GM19455 (cell line): Measurements from ENCODE around the gene CCDC6.
"Not testable (repeated sequence)": the region's sequence is repeated elsewhere in the genome, so short reads cannot be mapped to it uniquely, and the experiment has no call there.

Experiments used
- ATAC-seq: cut with Tn5 transposase; IDR thresholded peaks from one replicate; pipeline ENCODE4 v1.9.1; 2021; ENCODE audit not compliant: unreplicated experiment

Gene CCDC6

DNA sequence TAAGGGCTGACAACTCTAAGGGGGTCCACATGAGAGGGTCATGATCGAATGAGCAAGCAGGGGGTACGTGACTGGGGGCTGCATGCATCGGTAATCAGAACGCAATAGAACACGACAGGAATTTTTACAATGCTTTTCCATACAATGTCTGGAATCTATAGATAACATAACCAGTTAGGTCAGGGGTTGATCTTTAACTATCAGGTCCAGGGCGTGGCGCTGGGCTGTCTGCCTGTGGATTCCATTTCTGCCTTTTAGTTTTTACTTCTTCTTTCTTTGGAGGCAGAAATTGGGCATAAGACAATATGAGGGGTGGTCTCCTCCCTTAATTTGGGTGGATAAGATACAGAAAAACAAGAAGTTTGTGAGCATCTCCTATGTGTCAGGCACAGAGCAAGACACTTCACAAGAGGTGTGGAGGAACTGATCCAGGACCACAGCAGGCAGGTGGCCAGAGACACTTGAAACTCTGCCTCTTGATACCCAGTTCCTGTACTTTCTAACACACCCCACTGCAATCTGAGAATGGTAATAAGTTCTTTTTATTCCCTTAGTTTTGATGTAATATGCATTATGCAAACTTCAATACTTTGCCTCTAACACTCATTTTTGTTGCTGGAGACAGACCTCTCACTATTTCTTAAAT is 135.1 kb downstream of the CCDC6 start:
- no peak for ATAC-seq

DNA sequence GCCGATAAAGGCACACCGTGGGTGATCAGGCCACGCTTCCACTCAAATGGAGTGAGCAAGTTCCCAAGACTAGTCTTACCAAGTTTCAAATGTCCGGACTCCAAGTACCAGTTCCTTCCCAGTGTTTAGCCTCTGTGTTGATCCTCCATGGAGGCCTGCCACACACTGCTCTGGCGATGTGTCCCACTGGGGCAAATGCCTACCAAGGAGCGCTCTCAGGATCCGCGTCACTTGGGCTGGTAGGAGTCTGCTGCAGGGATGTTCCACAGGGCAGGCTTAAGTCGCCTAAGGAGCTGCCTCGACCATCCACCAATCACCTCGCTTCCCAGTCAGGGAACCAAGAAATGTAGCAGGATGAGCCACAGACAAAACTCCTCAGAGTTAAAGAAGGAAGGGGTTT is 135.7 kb downstream of the CCDC6 start:
- ATAC-seq = no peak

DNA sequence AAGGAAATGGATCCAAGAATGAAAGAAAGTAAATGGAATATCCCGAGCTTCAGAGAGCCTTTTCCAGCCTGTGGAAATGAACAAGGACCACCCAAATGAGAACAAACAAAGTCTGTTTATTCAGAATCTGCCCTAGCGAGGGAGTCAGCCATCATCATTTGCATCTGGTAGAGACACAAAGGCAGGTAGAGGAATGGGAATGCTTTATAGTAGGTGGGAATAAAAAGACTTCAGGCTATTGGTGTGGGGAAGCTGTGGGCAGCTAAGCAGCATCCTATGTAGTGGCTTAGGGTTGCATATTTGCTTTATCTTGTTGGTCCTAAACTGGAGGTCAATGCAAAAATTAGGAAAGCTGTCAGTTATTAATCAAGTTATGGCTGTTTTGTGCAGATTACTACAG is 143.9 kb downstream of the CCDC6 start:
- ATAC-seq = no peak

DNA sequence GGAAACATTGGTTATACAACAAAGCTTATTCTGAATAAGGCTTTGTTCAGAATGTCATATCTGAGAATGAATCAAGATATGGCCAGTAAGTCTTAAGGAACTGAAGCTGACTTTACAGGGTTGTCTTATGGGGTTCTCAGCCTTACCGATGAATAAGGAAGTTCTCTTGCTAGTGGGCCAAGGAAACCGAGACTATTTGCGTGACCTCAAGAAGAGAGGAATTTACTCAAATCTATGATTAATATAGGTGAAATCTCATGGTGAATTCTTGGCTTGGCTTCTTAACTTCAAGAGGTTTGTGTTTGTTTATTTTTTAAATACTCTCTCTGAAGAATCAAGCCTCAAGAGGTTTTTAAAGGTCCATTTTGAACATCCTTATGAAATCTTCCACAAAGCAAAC is 148.4 kb downstream of the CCDC6 start:
- ATAC-seq = no peak

DNA sequence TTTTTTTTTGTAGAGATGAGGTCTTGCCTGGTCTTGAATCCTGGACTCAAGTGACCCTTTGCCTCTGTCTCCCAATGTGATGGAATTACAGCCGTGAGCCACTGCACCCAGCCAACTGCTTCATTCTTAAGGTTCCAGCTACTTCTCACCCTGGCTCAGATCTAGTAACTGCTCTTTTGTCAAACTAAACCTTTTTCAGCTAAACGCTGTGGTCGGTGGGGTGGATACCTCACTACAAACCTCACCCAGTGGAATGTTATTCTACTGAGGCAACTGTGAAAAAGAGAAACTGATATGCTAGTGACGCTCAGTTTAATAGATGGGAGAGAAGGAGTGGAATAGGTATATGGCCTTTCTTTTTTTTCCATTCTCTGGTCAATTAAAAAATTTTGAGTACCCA is 151.4 kb downstream of the CCDC6 start:
- no peak for ATAC-seq

DNA sequence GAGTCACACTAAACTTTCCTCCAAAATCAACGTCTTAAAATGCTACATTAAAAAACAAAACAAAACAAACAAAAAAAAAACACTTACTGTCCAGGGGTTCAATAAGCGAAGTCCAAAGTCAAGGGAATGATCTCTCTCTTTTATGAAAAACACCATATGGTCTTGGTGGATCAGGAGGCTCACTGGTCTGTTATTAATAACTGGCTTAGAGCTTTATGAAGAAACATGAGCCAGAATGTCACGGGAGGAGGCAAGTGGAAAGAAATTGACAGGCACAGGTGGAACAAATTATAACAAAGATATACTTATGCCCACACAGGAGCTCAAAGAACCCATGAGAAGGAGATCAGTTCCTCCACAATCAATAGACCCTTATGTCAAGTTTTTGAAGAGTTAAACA is 153.1 kb downstream of the CCDC6 start, which contains the start of gene MRLN:
MRLN (minus strand) TSS at position 189 of the 400 bp plus-strand sequence.
- no peak for ATAC-seq

DNA sequence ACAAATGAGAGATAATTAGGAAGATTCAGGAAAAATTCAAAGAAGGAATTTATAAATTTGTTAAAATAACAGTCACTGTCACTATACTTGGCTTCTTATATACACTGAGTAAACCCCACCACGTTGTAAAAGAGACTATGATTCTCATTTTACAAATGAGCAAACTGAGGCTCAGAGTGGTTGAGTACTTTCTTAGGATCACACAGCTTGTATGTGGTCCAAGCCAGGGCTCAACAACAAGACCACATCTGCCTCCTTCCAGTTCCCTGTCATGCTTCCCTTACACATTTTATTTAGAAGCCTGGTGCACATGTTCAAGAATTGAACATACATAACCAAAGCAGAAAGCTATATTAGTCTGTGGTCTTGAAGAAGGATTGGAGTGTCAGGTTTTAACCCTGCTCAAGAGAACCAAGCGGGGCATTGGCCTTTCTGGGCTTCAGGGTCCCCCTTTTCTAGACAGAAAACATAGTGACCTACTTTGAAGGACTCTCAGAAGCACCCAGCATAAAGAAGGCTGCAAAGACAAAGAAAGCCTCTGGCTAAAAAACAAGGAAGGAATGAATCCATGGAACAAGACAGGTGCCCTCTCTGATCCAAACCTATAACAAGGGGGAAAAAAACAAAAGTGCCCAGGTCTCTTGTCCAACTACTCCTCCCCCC is 153.9 kb downstream of the CCDC6 start:
- ATAC-seq = no peak

DNA sequence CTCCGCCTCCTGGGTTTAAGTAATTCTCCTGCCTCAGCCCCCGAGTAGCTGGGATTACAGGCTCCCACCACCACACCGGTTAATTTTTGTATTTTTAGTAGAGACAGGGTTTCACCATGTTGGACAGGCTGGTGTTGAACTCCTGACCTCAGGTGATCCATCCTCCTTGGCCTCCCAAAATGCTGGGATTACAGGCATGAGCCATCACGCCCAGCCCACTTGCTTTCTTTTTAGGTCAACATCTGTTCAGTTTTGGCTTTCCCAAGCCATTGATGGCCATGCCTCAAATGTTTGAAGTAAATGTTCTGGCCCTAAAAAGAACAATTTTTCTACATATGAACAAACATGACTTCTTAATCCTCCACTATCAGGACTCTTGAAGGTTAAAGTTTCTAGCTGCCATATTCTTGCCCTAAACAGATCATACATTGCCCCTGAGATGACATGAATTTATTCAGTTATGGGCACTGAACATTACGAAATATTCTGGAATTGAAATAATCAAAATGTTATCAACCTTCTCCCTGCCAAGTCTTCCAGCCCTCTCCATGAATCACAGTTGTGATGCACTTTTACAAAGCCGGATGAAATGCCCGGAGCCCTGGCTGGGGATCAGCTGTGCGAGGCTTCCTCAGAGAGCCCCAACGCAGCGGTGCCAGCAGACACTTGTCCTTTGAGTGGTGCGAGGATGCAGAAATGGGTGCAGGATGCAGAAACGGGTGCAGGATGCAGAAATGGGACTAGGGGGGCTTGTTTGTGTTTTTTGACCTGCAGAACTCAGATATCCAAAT is 156.0 kb downstream of the CCDC6 start:
- no peak for ATAC-seq

DNA sequence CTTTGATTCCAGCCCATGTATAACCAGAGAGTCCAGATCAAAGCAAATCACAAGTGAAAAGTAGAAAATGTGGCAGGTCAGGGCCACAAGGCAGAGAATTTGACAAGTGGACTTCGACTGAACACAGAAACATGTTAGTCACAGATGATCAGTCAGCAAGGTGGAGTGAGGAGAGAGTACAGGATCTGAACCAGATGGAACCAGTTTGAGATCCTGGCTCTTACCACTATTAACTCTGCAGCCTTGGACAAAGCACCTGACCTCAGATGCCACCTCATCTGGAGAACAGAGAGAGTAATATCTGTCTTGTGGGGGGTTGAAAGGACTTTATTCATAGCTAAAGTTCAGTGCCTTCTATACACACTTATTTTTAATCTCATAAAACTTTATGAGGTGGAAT is 157.5 kb downstream of the CCDC6 start:
- no peak for ATAC-seq

DNA sequence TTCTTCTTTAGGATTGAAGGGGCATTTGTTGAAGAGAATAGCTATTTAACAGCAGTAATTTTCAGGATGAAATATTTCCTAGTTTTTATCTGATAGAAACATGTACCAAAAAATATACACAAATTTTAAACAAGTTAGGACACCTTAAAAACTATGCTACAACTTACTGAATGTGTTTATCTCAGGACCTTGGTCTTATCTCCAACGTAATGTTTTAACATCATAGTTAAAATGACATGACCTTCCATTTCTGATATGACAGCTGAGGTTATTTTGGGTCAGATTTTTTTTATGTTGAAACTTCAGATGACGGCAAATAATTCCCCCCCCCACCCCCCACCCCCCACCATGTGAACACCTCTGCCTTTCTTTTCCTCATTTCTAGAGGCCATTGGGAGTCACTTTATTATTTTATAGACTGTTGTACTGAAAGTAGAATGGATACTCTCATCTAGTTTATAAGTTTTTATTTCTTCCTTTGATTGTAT is 161.1 kb downstream of the CCDC6 start:
- ATAC-seq = no peak

DNA sequence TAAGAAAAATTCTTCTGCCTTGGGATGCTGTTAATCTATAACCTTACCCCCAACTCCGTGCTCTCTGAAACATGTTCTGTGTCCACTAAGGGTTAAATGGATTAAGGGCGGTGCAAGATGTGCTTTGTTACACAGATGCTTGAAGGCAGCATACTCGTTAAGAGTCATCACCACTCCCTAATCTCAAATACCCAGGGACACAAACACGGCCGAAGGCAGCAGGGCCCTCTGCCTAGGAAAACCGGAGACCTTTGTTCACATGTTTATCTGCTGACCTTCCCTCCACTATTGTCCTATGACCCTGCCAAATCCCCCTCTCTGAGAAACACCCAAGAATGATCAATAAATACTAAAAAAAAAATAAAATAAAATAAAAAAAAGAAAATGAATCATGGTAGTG is 161.6 kb downstream of the CCDC6 start:
- not testable (repeated sequence) for ATAC-seq

DNA sequence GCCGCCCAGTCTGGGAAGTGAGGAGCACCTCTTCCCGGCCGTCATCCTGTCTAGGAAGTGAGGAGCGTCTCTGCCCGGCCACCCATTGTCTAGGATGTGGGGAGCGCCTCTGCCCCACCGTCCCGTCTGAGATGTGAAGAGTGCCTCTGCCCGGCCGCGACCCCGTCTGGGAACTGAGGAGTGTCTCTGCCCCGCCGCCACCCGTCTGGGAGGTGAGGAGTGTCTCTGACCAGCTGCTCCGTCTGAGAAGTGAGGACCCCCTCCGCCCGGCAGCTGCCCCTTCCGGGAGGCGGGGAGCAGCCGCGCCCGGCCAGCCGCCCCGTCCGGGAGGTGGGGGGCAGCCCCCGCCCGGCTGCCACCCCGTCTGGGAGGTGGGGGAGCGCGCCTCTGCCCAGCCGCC is 162.2 kb downstream of the CCDC6 start:
- ATAC-seq = not testable (repeated sequence)

DNA sequence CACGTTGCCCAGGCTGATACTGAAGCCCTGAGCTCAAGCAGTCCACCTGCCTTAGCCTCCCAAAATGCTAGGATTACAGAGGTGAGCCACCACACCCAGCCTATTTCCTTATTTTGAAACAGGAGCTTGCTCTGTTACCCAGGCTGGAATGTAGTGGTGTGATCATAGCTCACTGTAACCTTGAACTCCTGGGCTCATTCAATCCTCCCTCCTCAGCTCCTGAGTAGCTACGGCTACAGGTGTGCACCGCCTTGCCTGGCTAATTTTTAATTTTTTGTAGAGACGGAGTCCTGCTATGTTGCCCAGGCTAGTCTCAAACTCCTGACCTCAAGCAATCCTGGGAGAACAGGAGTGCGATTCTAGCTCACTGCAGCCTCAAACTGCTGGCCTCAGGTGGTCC is 164.8 kb downstream of the CCDC6 start:
- ATAC-seq = no peak

DNA sequence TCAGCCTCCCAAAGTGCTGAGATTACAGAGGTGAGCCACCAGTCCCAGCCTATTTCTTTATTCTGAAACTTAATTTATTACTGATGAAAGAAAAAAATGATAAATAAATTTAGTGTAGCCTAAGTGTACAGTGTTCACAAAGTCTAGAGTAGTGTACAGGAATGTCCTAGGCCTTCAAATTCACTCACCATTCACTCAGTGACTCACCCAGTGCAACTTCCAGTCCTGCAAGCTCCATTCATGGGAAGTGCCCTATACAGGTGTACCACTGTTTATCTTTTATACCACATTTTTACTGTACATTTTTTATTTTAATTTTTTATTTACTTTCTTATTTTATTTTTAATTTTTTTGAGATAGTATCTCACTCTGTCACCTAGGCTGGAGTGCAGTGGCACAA is 165.3 kb downstream of the CCDC6 start:
- ATAC-seq = no peak
